HepG2 (cell line): Measurements from ENCODE around the gene ZBTB20. TPM values are rescaled to one million over a fixed set of nuclear protein-coding genes. Genes with fewer than 3 reads are reported as not detected.
A peak's percentile ranks its signal among the peaks of the same experiment; 100 is the strongest.

Experiments
- ATAC-seq: fragments of 200-7000 bp; cut with Tn5 transposase; 3 replicates; pipeline ENCODE4 v1.9.1; 2020; ENCODE audit warnings: mild to moderate bottlenecking, moderate library complexity
- BruUV-seq: library from RNA; stranded (reverse); fragments of 400-500 nt; replicated peaks from 2 replicates; lab custom pipeline; 2021; lab: Mats Ljungman, UMichigan
- CTCF ChIA-PET: fragments of 300-600 bp; formaldehyde crosslinking; extraction: SDS; loops from one replicate; lab custom pipeline; 2021; ENCODE audit warnings: low total read pairs, inconsistent platforms, low intra/inter-chr PET ratio; lab: Yijun Ruan, JAX
- POLR2A ChIA-PET: fragments of 350-600 bp; sonication (Branson Sonifier 250); formaldehyde crosslinking; loops from one replicate; lab custom pipeline; 2020; ENCODE audit warnings: antibody characterized with exemption, inconsistent platforms; lab: Yijun Ruan, JAX
- DNase-seq: peaks from one replicate; pipeline ENCODE4 v3.0.0-alpha.2; 2015; ENCODE audit warnings: low spot score
- FAIRE-seq: peaks from 3 replicates; lab custom pipeline; 2011; peaks lifted over from hg19 to GRCh38; lab: Jason Lieb, UNC
- H2AFZ ChIP-seq: one replicate; pipeline ENCODE4 v1.6.1; 2011; ENCODE audit warnings: low read length, inconsistent platforms
- H3K27ac ChIP-seq: fragments of 300-600 bp; 3 replicates; pipeline ENCODE4 v1.8.0; 2011; ENCODE audit warnings: mixed run types, mild to moderate bottlenecking, mixed read lengths, low read length, inconsistent platforms; ENCODE audit not compliant: insufficient read depth; ENCODE audit errors: extremely low read length
- H3K27me3 ChIP-seq, 2 experiments: fragments of 200-600 bp in 1 of 2; 2 replicates in 1 of 2; 3 replicates in 1 of 2; pipeline versions ENCODE4 v1.6.0 to v1.8.0; 2011; ENCODE audit warnings: low read length in 2 of 2, mild to moderate bottlenecking in 2 of 2, moderate library complexity in 2 of 2, inconsistent platforms in 1 of 2; ENCODE audit not compliant: insufficient read depth in 2 of 2, control insufficient read depth in 1 of 2
- H3K36me3 ChIP-seq, 2 experiments: fragments of 200-600 bp in 1 of 2; replicated peaks in 1 of 2; 2 replicates in 1 of 2; 3 replicates in 1 of 2; pipeline versions ENCODE4 v1.5.1 to v1.8.0; 2011; ENCODE audit warnings: low read length in 2 of 2, inconsistent platforms in 1 of 2; ENCODE audit not compliant: insufficient read depth in 2 of 2, control insufficient read depth in 1 of 2
- H3K4me1 ChIP-seq: 2 replicates; pipeline ENCODE4 v1.5.1; 2012; ENCODE audit warnings: low read length, inconsistent platforms; ENCODE audit not compliant: insufficient read depth
- H3K4me2 ChIP-seq: 2 replicates; pipeline ENCODE4 v1.6.0; 2011; ENCODE audit warnings: low read depth, low read length, inconsistent platforms
- H3K4me3 ChIP-seq, 3 experiments: fragments of 200-600 bp in 1 of 3; sonication (generic), shearing (Covaris generic) in 1 of 3; replicated peaks in 1 of 3; 2 replicates each; pipeline ENCODE4 v1.5.1; 2011 to 2016; ENCODE audit warnings: low read length in 3 of 3, inconsistent platforms in 2 of 3, low read depth in 2 of 3, mild to moderate bottlenecking in 2 of 3, control low read depth in 1 of 3, mixed read lengths in 1 of 3; ENCODE audit not compliant: insufficient read depth in 1 of 3
- H3K79me2 ChIP-seq: one replicate; pipeline ENCODE4 v1.6.1; 2011; ENCODE audit warnings: low read length, inconsistent platforms; ENCODE audit not compliant: insufficient read depth
- H3K9ac ChIP-seq: 2 replicates; pipeline ENCODE4 v1.6.0; 2011; ENCODE audit warnings: mild to moderate bottlenecking, low read depth, low read length, inconsistent platforms; ENCODE audit not compliant: insufficient read depth
- H3K9me3 ChIP-seq: 2 replicates; pipeline ENCODE4 v1.5.1; 2012; ENCODE audit warnings: mild to moderate bottlenecking, low read length
- H4K20me1 ChIP-seq: 2 replicates; pipeline ENCODE4 v1.6.0; 2011; ENCODE audit warnings: inconsistent platforms, mild to moderate bottlenecking, low read length, moderate library complexity; ENCODE audit not compliant: insufficient read depth
- ASH2L ChIP-seq: fragments of 300-600, 200-600 bp; sonication (generic); IDR thresholded peaks from 2 replicates; pipeline ENCODE4 v1.7.0; 2017; ENCODE audit warnings: low read depth, mild to moderate bottlenecking, moderate library complexity, mixed read lengths, low read length; ENCODE audit not compliant: insufficient read length
- HES4 ChIP-seq: sonication (generic); formaldehyde crosslinking; IDR thresholded peaks from 2 replicates; pipeline ENCODE4 v1.9.0; 2021; ENCODE audit warnings: mild to moderate bottlenecking, missing genetic modification reagents, borderline replicate concordance
- MBD4 ChIP-seq: IDR thresholded peaks from 2 replicates; pipeline ENCODE4 v1.6.1; 2012; ENCODE audit warnings: low read length, inconsistent platforms, borderline replicate concordance
- in situ Hi-C: cut with HindIII; loops from 2 replicates; pipeline ENCODE4 v1.10.0; 2017; ENCODE audit warnings: low pct_unique_long_range_greater_than_20kb; ENCODE audit not compliant: extremely low pct_ligation_motif_present
- intact Hi-C: fragments of 100-400 bp; cut with micrococcal nuclease; formaldehyde crosslinking; loops from one replicate; pipeline ENCODE4 v1.10.0; 2022; ENCODE audit not compliant: unreplicated experiment
- polyA plus RNA-seq, 8 experiments: library from polyadenylated mRNA; depleted of rRNA in 3 of 8; stranded (reverse) in 7 of 8; unstranded in 1 of 8; fragments of >200 nt; fragmentation: Illumina TruSeq in 4 of 8; extraction: Trizol in 4 of 8; gene quantifications; 2 replicates each; pipeline versions ENCODE4 v1.2.1 to v1.2.3, GENCODE V29; 2011 to 2016; ENCODE audit warnings: low read depth in 4 of 8, missing spikeins in 1 of 8, mixed read lengths in 1 of 8; ENCODE audit not compliant: insufficient read depth in 1 of 8
- total RNA-seq, 5 experiments: library from RNA; depleted of rRNA; stranded (reverse); fragments of >200 nt; fragmentation: Illumina TruSeq; extraction: Trizol; gene quantifications; 2 replicates each; pipeline ENCODE4 v1.2.3, GENCODE V29; 2016; ENCODE audit warnings: low read depth in 1 of 5
- TF ChIP-seq, protein P1 (sequence below): IDR thresholded peaks from 2 replicates; pipeline ENCODE4 v1.4.0; 2020; ENCODE audit warnings: mild to moderate bottlenecking, missing genetic modification reagents
- TF ChIP-seq, protein P2 (sequence below): sonication (generic); formaldehyde crosslinking; IDR thresholded peaks from 2 replicates; pipeline ENCODE4 v1.4.0; 2020; ENCODE audit warnings: missing genetic modification reagents

ZBTB20 gene
- total and polyA plus RNA-seq, 2 of the 13 experiments (the other 11 are each of a cell fraction or from before 2014, with no cell fraction given): 1.9 to 8.8 TPM

GRCh38 chr3:114480442-114480841 lies 666.6 kb downstream of the ZBTB20 start (continued):
- TF ChIP-seq, protein P1, sequence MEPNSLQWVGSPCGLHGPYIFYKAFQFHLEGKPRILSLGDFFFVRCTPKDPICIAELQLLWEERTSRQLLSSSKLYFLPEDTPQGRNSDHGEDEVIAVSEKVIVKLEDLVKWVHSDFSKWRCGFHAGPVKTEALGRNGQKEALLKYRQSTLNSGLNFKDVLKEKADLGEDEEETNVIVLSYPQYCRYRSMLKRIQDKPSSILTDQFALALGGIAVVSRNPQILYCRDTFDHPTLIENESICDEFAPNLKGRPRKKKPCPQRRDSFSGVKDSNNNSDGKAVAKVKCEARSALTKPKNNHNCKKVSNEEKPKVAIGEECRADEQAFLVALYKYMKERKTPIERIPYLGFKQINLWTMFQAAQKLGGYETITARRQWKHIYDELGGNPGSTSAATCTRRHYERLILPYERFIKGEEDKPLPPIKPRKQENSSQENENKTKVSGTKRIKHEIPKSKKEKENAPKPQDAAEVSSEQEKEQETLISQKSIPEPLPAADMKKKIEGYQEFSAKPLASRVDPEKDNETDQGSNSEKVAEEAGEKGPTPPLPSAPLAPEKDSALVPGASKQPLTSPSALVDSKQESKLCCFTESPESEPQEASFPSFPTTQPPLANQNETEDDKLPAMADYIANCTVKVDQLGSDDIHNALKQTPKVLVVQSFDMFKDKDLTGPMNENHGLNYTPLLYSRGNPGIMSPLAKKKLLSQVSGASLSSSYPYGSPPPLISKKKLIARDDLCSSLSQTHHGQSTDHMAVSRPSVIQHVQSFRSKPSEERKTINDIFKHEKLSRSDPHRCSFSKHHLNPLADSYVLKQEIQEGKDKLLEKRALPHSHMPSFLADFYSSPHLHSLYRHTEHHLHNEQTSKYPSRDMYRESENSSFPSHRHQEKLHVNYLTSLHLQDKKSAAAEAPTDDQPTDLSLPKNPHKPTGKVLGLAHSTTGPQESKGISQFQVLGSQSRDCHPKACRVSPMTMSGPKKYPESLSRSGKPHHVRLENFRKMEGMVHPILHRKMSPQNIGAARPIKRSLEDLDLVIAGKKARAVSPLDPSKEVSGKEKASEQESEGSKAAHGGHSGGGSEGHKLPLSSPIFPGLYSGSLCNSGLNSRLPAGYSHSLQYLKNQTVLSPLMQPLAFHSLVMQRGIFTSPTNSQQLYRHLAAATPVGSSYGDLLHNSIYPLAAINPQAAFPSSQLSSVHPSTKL: peak; percentile 25; the same call in 1 of the 2 replicates

DNA sequence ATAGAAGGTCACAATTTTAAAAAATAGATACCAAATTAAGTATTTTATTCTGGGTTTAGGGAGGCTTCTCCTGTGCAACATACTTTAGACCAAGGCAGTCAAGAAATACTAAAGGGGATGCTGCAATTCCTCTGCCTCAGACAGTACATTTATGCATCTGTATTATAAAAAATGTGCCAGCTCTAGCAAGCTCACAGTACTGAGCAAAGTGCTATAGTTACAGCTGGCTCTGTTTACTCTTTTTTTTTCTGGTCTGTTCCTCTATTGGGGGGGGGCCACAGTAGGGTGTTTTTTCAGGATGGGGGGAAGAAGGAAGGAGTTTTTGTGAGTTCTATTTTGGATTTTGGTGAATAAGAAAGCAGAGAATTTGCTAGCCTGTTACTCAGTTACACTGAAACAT lies 668.3 kb downstream of the ZBTB20 start:
- H3K79me2 ChIP-seq: no peaks in the 10 kb centered on the region
- H3K27me3 ChIP-seq: no peaks in the 10 kb centered on the region
- no peaks in the 10 kb centered on the region for H3K9me3 ChIP-seq
- H3K36me3 ChIP-seq: no peaks in the 10 kb centered on the region
- CTCF ChIA-PET: no interaction called here
- FAIRE-seq: no peak
- in situ Hi-C loops: no loop called here
- no peak overlapping the region for H3K4me3 ChIP-seq
- POLR2A ChIA-PET: no interaction called here
- BruUV-seq: no TSS peak
- no peak overlapping the region for H3K27ac ChIP-seq
- intact Hi-C loops: no loop called here
- no peak for TF ChIP-seq MBD4
- TF ChIP-seq HES4 (CRISPR knock-in tag): no peak
- TF ChIP-seq ASH2L: no peak
- TF ChIP-seq, protein P2, sequence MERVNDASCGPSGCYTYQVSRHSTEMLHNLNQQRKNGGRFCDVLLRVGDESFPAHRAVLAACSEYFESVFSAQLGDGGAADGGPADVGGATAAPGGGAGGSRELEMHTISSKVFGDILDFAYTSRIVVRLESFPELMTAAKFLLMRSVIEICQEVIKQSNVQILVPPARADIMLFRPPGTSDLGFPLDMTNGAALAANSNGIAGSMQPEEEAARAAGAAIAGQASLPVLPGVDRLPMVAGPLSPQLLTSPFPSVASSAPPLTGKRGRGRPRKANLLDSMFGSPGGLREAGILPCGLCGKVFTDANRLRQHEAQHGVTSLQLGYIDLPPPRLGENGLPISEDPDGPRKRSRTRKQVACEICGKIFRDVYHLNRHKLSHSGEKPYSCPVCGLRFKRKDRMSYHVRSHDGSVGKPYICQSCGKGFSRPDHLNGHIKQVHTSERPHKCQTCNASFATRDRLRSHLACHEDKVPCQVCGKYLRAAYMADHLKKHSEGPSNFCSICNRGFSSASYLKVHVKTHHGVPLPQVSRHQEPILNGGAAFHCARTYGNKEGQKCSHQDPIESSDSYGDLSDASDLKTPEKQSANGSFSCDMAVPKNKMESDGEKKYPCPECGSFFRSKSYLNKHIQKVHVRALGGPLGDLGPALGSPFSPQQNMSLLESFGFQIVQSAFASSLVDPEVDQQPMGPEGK (CRISPR knock-in tag): 0 out of 2 replicates have a peak, but pooled peaks have one; percentile 14
- TF ChIP-seq, all 625 proteins: peak for 1
- Histone ChIP-seq H3K4me1 (peaks cover 28% of the 10 kb centered on the region), H2AFZ (no peak overlapping the region), H3K4me2 (no peak overlapping the region), H4K20me1 (no peaks in the 10 kb centered on the region), H3K9ac (no peak overlapping the region)
- DNase-seq (no peak), ATAC-seq (no peak)
